Hematopoietic multipotent progenitor cell treated with erythropoietin and hydrocortisone succinate and interleukin-3 and kit ligand, for 15 days (in vitro differentiated cells): ENCODE data around the gene ATG13.
A peak's percentile ranks its signal among the peaks of the same experiment; 100 is the strongest.

Experiments
- DNase-seq: peaks from one replicate; pipeline ENCODE4 v3.0.0-alpha.2; 2015; ENCODE audit warnings: low spot score

The ATG13 gene

GRCh38 chr11:46607516-46607915 lies 9.8 kb upstream of the ATG13 start:
- no peak for DNase-seq

GRCh38 chr11:46609386-46609785 lies 8.0 kb upstream of the ATG13 start:
- DNase-seq = no peak

DNA sequence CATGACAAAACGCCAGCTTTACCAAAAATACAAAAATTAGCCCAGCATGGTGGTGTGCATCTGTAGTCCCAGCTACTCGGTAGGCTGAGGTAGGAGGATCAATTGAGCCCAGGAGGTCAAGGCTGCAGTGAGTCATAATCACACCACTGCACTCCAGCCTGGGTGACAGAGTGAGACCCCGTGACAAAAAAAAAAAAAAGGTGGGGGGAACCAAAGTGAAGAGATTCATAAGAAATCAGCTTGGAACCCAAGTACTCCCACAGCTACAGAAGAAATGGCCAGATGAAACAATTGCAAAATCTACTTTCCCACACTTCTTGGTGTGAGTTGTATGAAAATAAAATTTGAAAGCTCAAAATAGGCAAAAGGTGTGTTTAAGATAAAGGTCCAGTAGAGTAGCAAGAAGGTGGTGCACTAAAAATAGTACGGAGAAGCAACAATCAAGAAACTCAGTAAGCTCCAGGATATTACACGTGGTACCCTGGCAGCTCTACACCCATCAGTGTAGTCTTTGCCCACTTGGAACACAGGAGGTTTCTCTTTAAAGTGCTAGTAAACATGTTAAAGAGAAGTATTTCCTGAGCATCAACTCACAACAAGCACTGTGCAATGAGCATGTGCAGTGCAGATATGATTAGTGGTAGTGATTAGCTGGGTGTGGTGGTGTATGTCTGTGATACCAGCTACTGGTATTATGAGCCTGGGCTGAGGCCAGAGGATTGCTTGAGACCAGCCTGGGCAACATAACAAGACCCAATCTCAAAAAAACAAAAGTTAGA lies 5.6 kb upstream of the ATG13 start:
- peak; percentile 85 for DNase-seq

GRCh38 chr11:46612326-46612725 lies 5.0 kb upstream of the ATG13 start:
- DNase-seq = no peak

DNA sequence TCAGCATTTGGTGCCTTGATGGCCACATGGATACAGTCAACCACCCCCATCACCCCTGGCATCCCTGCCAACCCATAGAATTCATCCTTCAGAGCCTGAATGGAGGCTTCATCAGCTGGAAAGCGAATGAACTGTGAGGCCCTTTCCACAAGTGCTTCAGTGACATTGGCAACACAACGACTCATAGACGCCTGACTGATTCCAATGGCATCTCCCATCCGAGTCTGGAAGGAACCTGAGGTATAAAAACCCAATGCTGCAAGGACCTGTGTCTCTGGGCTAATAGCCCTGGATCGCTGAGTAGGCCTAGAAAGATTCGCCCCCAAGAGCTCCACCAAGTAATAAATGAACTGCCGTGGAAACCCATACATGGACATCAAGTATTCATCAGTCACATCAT lies 1.6 kb upstream of the ATG13 start:
- no peak for DNase-seq

GRCh38 chr11:46616551-46617133 lies 711 bp upstream of the ATG13 start:
- DNase-seq = no peak

DNA sequence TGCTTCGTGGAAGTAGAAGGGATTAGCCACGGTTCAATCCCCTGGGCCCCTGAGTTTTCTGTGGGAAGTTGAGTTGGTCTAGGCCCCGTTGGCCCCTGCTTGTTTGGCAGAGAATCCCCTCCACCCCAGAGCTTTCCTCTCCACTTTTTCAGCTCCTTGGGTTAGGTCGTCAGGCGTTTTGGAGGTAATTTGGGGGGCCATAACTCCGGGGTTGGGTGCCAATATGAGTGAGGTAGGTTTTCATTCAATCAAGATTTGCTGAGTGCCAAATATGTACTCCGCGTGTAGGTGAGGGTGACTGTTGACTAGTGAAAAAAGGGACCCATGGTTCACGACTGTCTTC lies 590 bp downstream of the ATG13 start:
- no peak for DNase-seq

DNA sequence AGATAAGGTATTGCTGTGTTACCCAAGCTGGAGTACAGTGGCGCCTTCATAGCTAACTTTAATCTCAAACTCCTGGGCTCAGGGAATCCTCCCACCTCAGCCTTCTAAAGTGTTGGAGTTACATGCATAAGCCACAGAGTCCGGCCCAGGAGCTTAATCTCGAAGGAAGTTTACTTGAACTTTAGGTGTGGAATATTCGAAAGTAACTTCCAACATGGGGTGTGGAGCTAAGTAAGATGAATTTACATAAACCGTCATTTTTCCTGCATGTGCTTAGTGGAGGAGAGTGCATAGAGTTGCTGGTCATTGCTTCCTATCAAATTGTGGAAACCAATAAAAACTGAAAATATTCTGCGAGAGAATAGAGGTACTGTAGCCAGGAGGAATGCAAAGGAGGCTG lies 1.5 kb downstream of the ATG13 start:
- no peak for DNase-seq

GRCh38 chr11:46625406-46625805 lies 8.1 kb downstream of the ATG13 start:
- no peak for DNase-seq

GRCh38 chr11:46628961-46629360 lies 11.6 kb downstream of the ATG13 start:
- no peak for DNase-seq

DNA sequence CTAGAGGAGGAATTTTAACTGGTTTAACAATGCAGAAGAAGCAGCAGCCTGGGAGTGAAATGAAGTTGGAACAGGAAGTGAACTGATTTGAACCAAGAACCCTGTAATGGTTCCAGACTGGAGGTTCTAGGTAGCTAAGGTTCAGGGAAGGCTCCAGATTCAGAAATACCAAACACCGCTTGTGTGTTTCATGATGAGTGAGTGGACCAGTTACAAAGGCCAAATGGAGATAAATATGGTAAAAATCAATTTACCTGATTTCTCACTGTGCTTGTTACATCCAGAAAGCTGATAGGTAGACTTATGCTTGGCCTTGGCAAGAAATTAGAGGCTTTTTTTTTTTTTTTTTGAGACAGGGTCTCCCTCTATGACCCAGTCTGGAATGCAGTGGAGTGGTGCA lies 12.9 kb downstream of the ATG13 start:
- no peak for DNase-seq

GRCh38 chr11:46631676-46632075 lies 14.3 kb downstream of the ATG13 start:
- no peak for DNase-seq

GRCh38 chr11:46632502-46632901 lies 15.1 kb downstream of the ATG13 start:
- no peak for DNase-seq

DNA sequence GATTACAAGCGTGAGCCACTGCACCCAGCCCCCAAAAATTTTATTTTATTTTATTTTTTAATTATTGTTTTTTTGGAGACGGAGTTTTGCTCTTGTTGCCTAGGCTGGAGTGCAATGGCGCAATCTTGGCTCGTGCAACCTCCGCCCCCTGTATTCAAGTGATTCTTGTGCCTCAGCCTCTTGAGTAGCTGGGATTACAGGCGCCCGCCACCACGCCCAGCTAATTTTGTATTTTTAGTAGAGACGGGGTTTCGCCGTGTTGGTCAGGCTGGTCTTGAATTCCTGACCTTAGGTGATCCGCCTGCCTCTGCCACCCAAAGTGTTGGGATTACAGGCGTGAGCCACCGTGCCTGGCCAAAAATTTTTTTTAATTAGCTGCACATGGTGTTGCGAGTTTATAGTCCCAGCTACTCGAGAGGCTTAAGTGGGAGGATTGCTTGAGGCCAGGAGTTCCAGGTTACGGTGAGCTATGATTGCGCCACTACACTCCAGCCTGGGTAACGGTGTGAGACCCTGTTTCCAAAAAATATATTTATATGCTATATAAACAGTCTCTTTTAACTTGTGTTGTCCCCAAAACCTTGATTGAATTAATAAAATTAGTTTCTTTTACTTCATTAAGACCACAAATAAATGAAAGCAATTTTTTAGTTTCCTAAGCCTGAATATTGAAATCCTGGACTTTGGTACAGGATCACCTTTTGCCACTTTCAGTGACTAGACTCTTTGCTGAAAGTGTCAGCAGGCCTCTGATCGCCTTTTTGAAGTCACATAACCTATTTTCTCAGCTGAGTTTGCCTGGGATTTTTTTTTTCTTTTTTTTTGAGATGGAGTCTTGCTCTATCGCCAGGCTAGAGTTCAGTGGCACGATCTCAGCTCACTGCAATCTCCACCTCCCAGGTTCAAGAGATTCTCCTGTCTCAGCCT lies 16.2 kb downstream of the ATG13 start:
- no peak for DNase-seq

- DNase-seq = no peak
Measured at GRCh38 chr11:46635557-46636139, 18.3 kb downstream of the ATG13 start.

DNA sequence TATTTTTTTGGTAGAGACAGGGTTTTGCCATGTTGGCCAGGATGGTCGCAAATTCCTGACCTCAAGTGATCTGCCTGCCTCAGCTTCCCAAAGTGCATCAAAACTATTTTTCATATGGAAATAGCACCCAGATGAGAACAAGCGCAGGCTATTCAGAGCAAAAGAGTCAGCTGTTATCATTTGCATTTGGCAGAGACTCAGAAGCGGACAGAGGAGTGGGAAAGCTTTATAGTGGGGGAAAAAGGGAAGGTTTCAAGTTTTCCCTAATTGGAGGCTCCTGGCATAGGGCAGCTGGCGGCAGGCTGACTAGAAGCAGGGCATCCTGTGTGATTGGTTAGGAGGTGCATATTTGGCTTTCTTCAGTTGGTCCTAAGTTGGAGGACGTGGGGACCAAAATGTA lies 20.2 kb downstream of the ATG13 start:
- no peak for DNase-seq

- no peak for DNase-seq
Measured at GRCh38 chr11:46639197-46639839, 22.0 kb downstream of the ATG13 start.

GRCh38 chr11:46640036-46640788 lies 22.9 kb downstream of the ATG13 start:
- no peak for DNase-seq

DNA sequence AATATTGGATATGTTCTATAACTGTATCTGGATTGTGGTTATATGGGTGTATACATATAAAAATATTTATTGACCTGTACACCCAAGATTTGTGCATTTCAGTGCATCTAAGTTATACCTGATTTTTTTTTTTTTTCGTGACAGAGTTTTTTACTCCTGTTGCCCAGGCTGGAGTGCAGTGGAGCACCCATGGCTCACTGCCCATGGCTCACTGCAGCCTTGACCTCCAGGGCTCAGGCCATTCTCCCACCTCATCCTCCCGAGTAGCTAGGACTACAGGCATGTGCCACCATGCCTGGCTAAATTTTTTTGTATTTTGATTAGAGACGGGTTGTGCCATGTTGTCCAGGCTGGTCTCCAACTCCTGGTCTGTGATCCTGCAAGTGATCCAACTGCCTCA lies 24.3 kb downstream of the ATG13 start:
- no peak for DNase-seq

GRCh38 chr11:46642627-46643335 lies 25.4 kb downstream of the ATG13 start:
- no peak for DNase-seq

- DNase-seq = no peak
Measured at GRCh38 chr11:46643531-46643930, 26.2 kb downstream of the ATG13 start.
